ENCODE results near the gene USP54. TPM values are rescaled to one million over a fixed set of nuclear protein-coding genes. Genes with fewer than 3 reads are reported as not detected.

Gene USP54
- polyA plus RNA-seq, 1 of the 3 experiments (the other 2 are of a cell fraction), result 6.5 TPM

- WGBS (ENCODE audit: low lambda C conversion rate), result 67% methylated on average over 3 of the region's 3 CpGs
Observed at GRCh38 chr10:73478636-73479035, 112.5 kb downstream of the USP54 start.

GRCh38 chr10:73471226-73471625 lies 119.9 kb downstream of the USP54 start:
- POLR2A ChIA-PET, result no interaction called here
- Histone ChIP-seq H3K79me2 (ENCODE audit: insufficient read depth) (no peaks in the 10 kb centered on the region), H3K9ac (no peak overlapping the region), H2AFZ (ENCODE audit: low read depth) (no peak overlapping the region), H3K27ac (ENCODE audit: low read depth in 2 of 2, low read length in 1 of 2) (no peak overlapping the region), H3K9me2 (no peaks in the 10 kb centered on the region), H3K4me1 (ENCODE audit: control insufficient read depth in 1 of 2, insufficient read depth in 2 of 2, low read depth in 1 of 2, low read length in 1 of 2) (no peaks in the 10 kb centered on the region), H3K9me3 (no peaks in the 10 kb centered on the region), H3K4me2 (no peak overlapping the region), H3K36me3 (replicated peaks in 1 of 2; ENCODE audit: control insufficient read depth in 1 of 2, insufficient read depth in 2 of 2, low read length in 1 of 2) (peaks cover 45 to 76% of the 10 kb centered on the region in 2 experiments), H3K27me3 (ENCODE audit: insufficient read depth) (no peaks in the 10 kb centered on the region), H3K4me3 (ENCODE audit: low read depth in 2 of 2, low read length in 1 of 2) (no peak overlapping the region), H3F3A (replicated peaks; ENCODE audit: insufficient read depth) (no peaks in the 10 kb centered on the region), H4K20me1 (ENCODE audit: insufficient read depth) (no peaks in the 10 kb centered on the region)
- CTCF ChIA-PET, result interaction anchor here (1.0 kb wide), 1 partner anchor 9 kb away, joined by 3 read pairs; no protein-coding TSS in a partner anchor
- DNase-seq, result no peak
- WGBS (ENCODE audit: low lambda C conversion rate), result 91% methylated on average over 3 of the region's 3 CpGs
- TF ChIP-seq GABPA (IDR thresholded peaks at IDR 0.05; ENCODE audit: low read depth), result no peak
- no peak for TF ChIP-seq ZBTB33 (IDR thresholded peaks at IDR 0.05; ENCODE audit: borderline replicate concordance, low read depth)
- no peak for TF ChIP-seq YY1 (IDR thresholded peaks at IDR 0.05; ENCODE audit: low read depth)
- no peak for TF ChIP-seq NRF1 (IDR thresholded peaks at IDR 0.05; ENCODE audit: low read depth, low read length)
- TF ChIP-seq TAF1 (IDR thresholded peaks at IDR 0.05; ENCODE audit: borderline replicate concordance, low read depth, low read length), result no peak
- TF ChIP-seq NFIC (IDR thresholded peaks at IDR 0.05; ENCODE audit: borderline replicate concordance), result no peak
- no peak for TF ChIP-seq SMC3 (IDR thresholded peaks at IDR 0.05; ENCODE audit: low read depth, low read length)
- no peak for TF ChIP-seq MAX (IDR thresholded peaks at IDR 0.05; ENCODE audit: low read depth)
- no peak for TF ChIP-seq EZH2phosphoT487 (IDR thresholded peaks at IDR 0.05; ENCODE audit: borderline replicate concordance, low read depth)
- TF ChIP-seq USF2 (IDR thresholded peaks at IDR 0.05; ENCODE audit: borderline replicate concordance, low read depth, low read length), result no peak

More at GRCh38 chr10:73478636-73479035, 112.5 kb downstream of the USP54 start:
- Histone ChIP-seq H3K4me3 (ENCODE audit: low read depth in 2 of 2, low read length in 1 of 2) (no peak overlapping the region), H3K9me2 (no peaks in the 10 kb centered on the region), H3K27me3 (ENCODE audit: insufficient read depth) (no peaks in the 10 kb centered on the region), H3K4me2 (no peak overlapping the region), H3K36me3 (replicated peaks in 1 of 2; ENCODE audit: control insufficient read depth in 1 of 2, insufficient read depth in 2 of 2, low read length in 1 of 2) (peaks cover 26 to 58% of the 10 kb centered on the region in 2 experiments), H2AFZ (ENCODE audit: low read depth) (no peak overlapping the region), H3K4me1 (ENCODE audit: control insufficient read depth in 1 of 2, insufficient read depth in 2 of 2, low read depth in 1 of 2, low read length in 1 of 2) (peaks cover 0 to 10% of the 10 kb centered on the region in 2 experiments; a peak in 1 of 4 replicates), H3K27ac (ENCODE audit: low read depth in 2 of 2, low read length in 1 of 2) (0 out of 4 replicates have a peak overlapping the region, but pooled peaks of 1 of the 2 experiments have one; percentile 33), H3K9me3 (no peaks in the 10 kb centered on the region), H3K79me2 (ENCODE audit: insufficient read depth) (peaks cover 40% of the 10 kb centered on the region), H4K20me1 (ENCODE audit: insufficient read depth) (no peaks in the 10 kb centered on the region), H3F3A (replicated peaks; ENCODE audit: insufficient read depth) (peaks cover 26% of the 10 kb centered on the region), H3K9ac (no peak overlapping the region)
- no peak for DNase-seq
- TF ChIP-seq MEF2A (IDR thresholded peaks at IDR 0.05; ENCODE audit: borderline replicate concordance, low read depth), result no peak
- TF ChIP-seq EP300 (IDR thresholded peaks at IDR 0.05; ENCODE audit: borderline replicate concordance in 1 of 2, low read depth in 1 of 2, low read length in 1 of 2), result no peak
- TF ChIP-seq ZBTB33 (IDR thresholded peaks at IDR 0.05; ENCODE audit: borderline replicate concordance, low read depth), result no peak
- TF ChIP-seq YY1 (IDR thresholded peaks at IDR 0.05; ENCODE audit: low read depth), result no peak
- TF ChIP-seq RXRA (IDR thresholded peaks at IDR 0.05; ENCODE audit: borderline replicate concordance, low read depth), result no peak
- no peak for TF ChIP-seq CHD2 (IDR thresholded peaks at IDR 0.05; ENCODE audit: low read length, partially characterized antibody)
- no peak for TF ChIP-seq FOXJ3 (CRISPR knock-in tag; IDR thresholded peaks at IDR 0.05)
- no peak for TF ChIP-seq TEAD4 (IDR thresholded peaks at IDR 0.05; ENCODE audit: borderline replicate concordance, insufficient read depth)
- no peak for TF ChIP-seq PBX3 (IDR thresholded peaks at IDR 0.05)
- TF ChIP-seq ELF1 (IDR thresholded peaks at IDR 0.05), result no peak
- TF ChIP-seq NFIC (IDR thresholded peaks at IDR 0.05; ENCODE audit: borderline replicate concordance), result no peak
- no peak for TF ChIP-seq FOSL2 (IDR thresholded peaks at IDR 0.05; ENCODE audit: borderline replicate concordance, low read depth)
- no peak for TF ChIP-seq SMC3 (IDR thresholded peaks at IDR 0.05; ENCODE audit: low read depth, low read length)
- TF ChIP-seq GABPA (IDR thresholded peaks at IDR 0.05; ENCODE audit: low read depth), result no peak
- TF ChIP-seq EZH2phosphoT487 (IDR thresholded peaks at IDR 0.05; ENCODE audit: borderline replicate concordance, low read depth), result no peak
- no peak for TF ChIP-seq NRF1 (IDR thresholded peaks at IDR 0.05; ENCODE audit: low read depth, low read length)
- POLR2A ChIA-PET, result no interaction called here
- CTCF ChIA-PET, result interaction anchor here (1.1 kb wide), 1 partner anchor 12 kb away, joined by 4 read pairs; no protein-coding TSS in a partner anchor
